HG03575 (cell line): ENCODE data around the gene CFL1.

ENCODE experiments used
- ATAC-seq: cut with Tn5 transposase; IDR thresholded peaks from one replicate; pipeline ENCODE4 v1.9.1; 2021; ENCODE audit not compliant: unreplicated experiment, insufficient number of reproducible peaks, low FRiP score; ENCODE audit errors: extremely low read depth

CFL1 gene

GRCh38 chr11:65816696-65817095, 41.3 kb downstream of the CFL1 start:
- no peak for ATAC-seq

DNA sequence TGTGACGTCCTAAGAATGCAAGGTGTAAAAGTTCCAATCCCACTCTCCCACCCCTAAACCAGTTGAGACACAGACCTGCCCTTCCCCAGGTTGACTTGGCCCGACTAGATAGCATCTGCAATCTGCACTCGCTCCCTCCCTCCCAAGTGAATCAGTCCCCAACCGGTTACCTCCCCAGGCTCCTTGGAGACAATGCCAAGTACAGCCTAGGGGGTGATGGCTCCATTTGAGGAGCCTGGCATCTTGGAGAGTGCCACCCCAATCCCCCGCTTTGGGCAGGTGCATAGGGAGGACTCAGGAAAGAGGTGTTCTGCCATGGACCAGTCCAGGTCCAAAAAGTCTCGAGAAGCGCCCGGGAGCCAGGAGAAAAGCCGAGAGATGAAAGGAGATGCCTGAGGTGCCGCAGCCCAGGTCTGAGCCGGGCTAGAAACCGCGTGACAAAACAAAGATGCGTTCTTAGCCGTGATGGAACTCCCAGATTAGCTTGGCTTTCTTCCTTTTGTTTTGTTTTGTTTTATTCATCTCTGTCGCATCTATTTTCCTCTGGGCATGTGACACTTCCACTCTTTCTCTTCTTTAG, 42.9 kb downstream of the CFL1 start:
- ATAC-seq, result no peak

DNA sequence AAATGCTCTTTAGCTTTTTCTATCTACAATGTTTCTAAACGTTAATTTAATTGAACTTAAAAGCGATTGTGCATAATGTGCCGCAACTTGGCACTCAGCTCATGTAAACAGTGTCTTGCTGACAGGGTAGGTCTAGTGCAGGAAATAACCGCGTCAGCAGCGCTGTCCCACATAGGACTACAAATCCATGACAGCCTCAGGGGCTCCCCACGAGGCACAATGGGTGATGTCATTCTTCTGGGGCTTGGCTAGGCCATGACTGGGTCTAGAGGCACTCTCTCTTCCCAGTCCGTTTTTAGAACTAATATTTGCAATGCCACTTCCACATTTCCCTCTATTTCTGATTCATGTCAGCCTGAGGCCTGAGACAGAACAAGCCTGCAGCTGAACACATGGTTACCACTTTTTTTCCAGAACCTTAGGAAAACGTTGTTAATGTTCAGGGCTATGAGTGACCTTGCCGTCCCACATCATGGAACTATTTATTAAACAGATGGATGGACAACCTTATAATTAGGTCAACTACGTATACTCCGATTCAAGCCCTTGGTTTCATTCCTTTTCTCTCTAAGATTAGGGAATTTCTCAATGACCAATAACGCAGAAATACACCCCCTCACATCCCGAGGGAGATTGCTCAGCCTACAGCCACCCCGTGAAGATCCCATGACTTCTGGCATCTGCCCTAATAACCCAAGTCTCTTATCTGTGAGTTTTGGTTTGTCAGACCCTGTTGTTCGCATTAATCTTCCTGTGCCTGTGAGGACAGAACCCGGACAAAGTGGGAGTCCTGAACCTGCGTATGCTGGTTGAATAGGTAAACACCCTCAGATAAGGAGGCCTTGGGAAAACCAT, 43.6 kb downstream of the CFL1 start:
- ATAC-seq, result no peak

DNA sequence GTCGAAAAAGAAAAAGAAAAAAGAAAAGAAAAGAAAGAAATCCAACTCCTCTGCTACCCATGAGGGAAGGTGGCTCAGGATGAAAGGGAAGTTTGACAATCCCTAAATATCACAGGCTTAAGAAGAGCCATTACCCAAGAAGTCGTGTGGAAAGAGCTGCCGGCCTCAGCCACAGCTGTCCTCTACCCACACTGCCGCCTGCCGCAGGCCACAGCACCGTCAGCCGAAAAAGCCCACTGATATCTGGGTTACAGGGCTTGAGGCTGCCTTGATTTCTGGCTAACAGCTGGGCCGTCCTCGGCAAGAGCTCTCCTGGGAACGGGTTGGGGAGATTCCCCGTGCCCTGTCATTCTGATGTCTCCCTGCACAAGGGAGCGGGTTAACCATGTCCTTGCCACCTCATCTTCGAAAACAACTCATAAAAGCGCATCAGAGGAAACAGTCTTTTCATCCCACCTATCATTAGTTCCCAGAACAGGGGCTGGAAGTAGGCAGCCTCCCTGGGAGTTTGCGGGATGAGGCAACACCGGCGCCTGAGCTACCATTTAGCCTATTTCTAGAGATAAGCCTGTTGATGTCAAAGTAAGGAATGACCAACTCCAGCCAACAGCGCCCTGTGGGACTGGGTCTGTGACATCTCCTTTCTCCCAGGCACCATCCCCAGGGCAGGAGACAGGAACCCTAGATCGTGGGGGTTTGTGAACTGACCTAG, 46.1 kb downstream of the CFL1 start:
- no peak for ATAC-seq

- no peak for ATAC-seq
These were observed 47.7 kb downstream of the CFL1 start for GRCh38 chr11:65810046-65810868.

- ATAC-seq, result no peak
These were observed 48.5 kb downstream of the CFL1 start for GRCh38 chr11:65809496-65809895.

DNA sequence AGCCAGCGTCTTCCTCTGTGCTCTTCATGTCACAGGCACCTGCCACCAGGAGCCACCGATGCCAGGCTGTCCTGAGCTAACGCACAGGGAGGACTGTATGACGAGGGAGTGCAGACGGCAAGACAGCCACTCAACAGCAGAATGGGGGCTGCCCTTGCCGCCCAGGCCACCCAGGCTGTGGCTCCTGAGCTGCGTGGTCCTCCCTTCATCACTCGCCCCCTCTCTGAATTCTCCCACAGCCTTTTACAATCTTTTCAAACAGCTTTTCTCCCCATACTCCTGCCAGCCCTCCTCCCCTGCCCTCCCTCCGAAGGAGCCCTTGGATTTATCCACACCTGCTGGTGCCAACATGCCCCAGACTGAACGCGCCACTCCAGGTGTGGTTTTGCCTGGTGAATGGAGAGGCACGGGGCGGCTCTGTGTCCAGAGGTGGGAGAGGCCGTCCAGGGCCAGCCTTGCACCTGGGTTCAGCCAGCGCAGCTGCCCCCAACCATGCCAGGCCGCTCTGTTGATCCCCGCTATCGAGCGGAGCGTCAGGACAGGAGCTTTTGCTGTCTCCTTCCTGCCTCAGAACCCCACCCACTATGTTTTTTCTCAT, 49.1 kb downstream of the CFL1 start:
- ATAC-seq, result no peak

- ATAC-seq, result no peak
These were observed 51.0 kb downstream of the CFL1 start for GRCh38 chr11:65806979-65807378.
